Cardiac muscle cell (in vitro differentiated cells and primary cell): ENCODE data around the gene QRSL1. TPM values are rescaled to one million over a fixed set of nuclear protein-coding genes. Genes with fewer than 3 reads are reported as not detected.

Source experiments
- DNase-seq, 2 donors: peaks; one replicate each; pipeline versions ENCODE4 v3.0.0 to v3.0.0-alpha.2; 2010 to 2017; ENCODE audit warnings: low read depth in 1 of 2, low spot score in 1 of 2
- H3K27ac ChIP-seq: fragments of 200-600 bp; sonication (generic); 2 replicates; pipeline ENCODE4 v1.5.1; 2016
- H3K27me3 ChIP-seq: fragments of 200-600 bp; sonication (generic); 2 replicates; pipeline ENCODE4 v1.6.0; 2016; ENCODE audit warnings: control low read depth
- H3K36me3 ChIP-seq: fragments of 200-600 bp; sonication (generic); 2 replicates; pipeline ENCODE4 v1.5.1; 2016; ENCODE audit warnings: control low read depth
- H3K4me1 ChIP-seq: fragments of 200-600 bp; sonication (generic); 2 replicates; pipeline ENCODE4 v1.8.1; 2017; ENCODE audit warnings: low read depth, mild to moderate bottlenecking, mixed run types
- H3K4me3 ChIP-seq: fragments of 200-600 bp; sonication (generic); 2 replicates; pipeline ENCODE4 v1.5.1; 2016; ENCODE audit warnings: mild to moderate bottlenecking
- H3K9me3 ChIP-seq: fragments of 200-600 bp; sonication (generic); 2 replicates; pipeline ENCODE4 v1.5.1; 2017; ENCODE audit warnings: low read depth, mild to moderate bottlenecking, control low read depth
- polyA plus RNA-seq: library from polyadenylated mRNA; unstranded; fragments of >200 nt; fragmentation: Nextera tagmentation; extraction: Ambion mirVana; gene quantifications from 2 replicates; pipeline ENCODE4 v1.2.1, GENCODE V29; 2016
- total RNA-seq: library from RNA; depleted of rRNA; stranded (reverse); fragments of >200 nt; gene quantifications from 2 replicates; pipeline ENCODE4 v1.2.3, GENCODE V29; 2016
- TF ChIP-seq, protein P1 (sequence below): IDR thresholded peaks from 2 replicates; pipeline ENCODE4 v1.5.1; 2012; ENCODE audit warnings: low read depth, mild to moderate bottlenecking, low read length

QRSL1 gene
- total and polyA plus RNA-seq, 2 experiments from 2014 or later: 12.6 to 13.6 TPM

DNA sequence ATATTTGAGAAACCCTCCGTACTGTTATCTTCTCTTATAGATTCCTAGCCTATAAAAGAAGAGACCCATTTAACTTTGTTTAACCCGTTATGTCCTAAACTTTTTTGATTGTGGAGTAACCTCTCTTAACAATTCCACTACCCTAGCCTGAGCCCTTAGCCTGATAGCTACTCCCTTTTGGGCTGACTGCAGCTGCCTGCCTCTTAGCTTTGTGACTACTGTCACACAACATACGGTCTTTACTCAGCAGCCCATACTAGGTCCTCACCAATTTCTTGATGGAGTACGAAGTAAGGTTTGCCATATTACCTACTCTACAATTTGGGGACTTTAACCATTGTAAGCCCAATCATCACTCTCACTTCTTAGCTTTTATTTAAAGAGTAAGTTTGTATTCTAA is 72.7 kb downstream of the QRSL1 start:
- Histone ChIP-seq H3K9me3 (no peaks in the 10 kb centered on the region), H3K36me3 (no peaks in the 10 kb centered on the region), H3K27ac (no peak overlapping the region), H3K4me1 (no peaks in the 10 kb centered on the region), H3K27me3 (no peaks in the 10 kb centered on the region), H3K4me3 (no peak overlapping the region)
- no peak for DNase-seq
- TF ChIP-seq, protein P1, sequence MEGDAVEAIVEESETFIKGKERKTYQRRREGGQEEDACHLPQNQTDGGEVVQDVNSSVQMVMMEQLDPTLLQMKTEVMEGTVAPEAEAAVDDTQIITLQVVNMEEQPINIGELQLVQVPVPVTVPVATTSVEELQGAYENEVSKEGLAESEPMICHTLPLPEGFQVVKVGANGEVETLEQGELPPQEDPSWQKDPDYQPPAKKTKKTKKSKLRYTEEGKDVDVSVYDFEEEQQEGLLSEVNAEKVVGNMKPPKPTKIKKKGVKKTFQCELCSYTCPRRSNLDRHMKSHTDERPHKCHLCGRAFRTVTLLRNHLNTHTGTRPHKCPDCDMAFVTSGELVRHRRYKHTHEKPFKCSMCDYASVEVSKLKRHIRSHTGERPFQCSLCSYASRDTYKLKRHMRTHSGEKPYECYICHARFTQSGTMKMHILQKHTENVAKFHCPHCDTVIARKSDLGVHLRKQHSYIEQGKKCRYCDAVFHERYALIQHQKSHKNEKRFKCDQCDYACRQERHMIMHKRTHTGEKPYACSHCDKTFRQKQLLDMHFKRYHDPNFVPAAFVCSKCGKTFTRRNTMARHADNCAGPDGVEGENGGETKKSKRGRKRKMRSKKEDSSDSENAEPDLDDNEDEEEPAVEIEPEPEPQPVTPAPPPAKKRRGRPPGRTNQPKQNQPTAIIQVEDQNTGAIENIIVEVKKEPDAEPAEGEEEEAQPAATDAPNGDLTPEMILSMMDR: no peak

DNA sequence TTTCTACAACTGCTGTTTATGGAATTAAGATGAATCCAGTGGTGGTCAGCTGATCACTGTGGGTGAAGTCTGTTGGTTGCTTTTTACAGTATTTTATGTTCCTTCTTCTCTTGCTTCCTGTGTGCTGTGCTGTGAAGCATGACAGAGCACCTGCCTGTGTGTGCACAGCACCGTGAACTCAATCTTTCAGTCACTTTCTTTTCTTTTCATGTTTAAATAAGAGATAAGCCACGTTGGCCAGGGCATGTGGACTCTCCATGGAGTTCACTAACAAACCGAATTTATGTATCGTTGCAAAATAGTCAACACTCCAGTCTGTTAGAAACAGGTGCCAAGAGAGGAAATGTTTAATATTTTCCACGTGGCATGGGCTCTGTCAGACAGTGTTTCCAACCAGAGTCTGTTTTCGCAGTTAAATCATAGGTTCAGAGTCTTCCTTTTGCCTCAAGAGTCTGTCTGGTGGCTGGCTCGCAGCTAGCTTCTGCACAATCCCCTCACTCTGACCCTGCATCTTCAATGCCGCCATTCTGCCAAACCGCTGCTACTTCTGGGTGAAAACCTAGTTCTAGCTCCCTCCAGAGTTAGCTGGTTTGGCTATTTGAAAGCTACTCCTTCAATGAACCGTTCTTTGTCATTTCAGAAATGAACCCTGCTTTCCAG is 73.2 kb downstream of the QRSL1 start:
- TF ChIP-seq, protein P1: no peak
- no peaks in the 10 kb centered on the region for H3K9me3 ChIP-seq
- no peak for DNase-seq
- no peaks in the 10 kb centered on the region for H3K27me3 ChIP-seq
- H3K4me3 ChIP-seq: no peak overlapping the region
- H3K4me1 ChIP-seq: no peaks in the 10 kb centered on the region
- no peaks in the 10 kb centered on the region for H3K36me3 ChIP-seq
- H3K27ac ChIP-seq: no peak overlapping the region

DNA sequence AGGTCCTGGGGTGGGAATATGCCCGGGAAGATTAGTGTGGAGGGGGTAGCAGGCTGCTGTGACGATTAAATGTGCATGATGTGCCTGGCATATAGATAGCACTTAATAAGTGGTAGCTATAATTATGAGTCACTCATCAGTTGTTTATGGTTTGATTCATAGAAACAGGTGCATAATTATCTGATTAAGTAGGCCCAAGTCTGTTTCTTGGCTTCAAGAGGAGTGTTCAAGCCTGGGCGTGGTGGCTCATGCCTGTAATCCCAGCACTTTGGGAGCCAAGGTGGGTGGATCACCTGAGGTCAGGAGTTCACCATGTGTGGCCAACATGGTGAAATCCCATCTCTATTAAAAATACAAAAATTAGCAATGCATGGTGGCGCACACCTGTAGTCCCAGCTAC is 74.9 kb downstream of the QRSL1 start:
- DNase-seq: no peak
- TF ChIP-seq, protein P1: no peak

DNA sequence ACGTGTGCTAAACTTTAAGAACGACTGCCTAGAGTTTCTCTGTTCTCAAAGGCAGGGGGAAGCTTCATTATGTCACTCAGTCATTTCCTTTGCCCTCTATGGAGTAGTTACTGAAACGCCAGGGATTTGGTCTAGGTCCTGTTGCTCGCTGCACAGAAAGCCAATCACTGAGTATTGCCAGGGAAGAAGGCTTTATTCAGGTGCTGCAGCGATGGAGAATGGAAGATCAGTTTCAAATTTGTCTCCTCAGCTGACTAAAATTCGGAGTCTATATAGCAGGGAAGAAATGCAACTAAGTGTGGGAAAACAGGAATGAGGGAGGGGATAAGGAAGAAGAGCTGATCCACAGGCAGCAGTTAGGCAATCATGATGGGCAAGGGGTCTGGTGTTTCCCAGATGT is 75.8 kb downstream of the QRSL1 start:
- TF ChIP-seq, protein P1: no peak
- Histone ChIP-seq H3K4me3 (no peak overlapping the region), H3K27me3 (no peaks in the 10 kb centered on the region), H3K9me3 (no peaks in the 10 kb centered on the region), H3K27ac (no peak overlapping the region), H3K4me1 (no peaks in the 10 kb centered on the region), H3K36me3 (no peaks in the 10 kb centered on the region)
- no peak for DNase-seq

More for the DNA sequence above, 74.9 kb downstream of the QRSL1 start:
- no peak overlapping the region for H3K4me3 ChIP-seq
- H3K36me3 ChIP-seq: no peaks in the 10 kb centered on the region
- no peaks in the 10 kb centered on the region for H3K9me3 ChIP-seq
- H3K4me1 ChIP-seq: no peaks in the 10 kb centered on the region
- no peaks in the 10 kb centered on the region for H3K27me3 ChIP-seq
- no peak overlapping the region for H3K27ac ChIP-seq

DNA sequence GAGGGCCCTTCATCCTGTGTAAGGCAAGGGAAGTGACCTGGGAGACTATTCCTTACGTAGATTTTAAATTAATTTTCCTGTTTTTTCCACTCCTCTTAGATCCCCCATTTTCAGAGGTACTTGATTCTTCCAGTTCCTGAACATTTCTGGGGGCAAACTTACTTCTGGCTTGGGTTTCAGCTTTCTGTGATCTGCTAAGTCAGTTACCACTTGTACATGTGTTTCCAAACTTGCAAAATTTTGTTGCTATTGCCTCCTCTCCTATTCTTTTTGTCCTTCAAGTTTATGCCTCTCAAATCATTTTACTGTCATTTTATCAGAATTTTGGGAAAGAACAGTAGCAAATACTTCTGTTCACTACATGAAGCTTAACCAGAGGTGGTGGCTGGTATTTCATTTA is 81.2 kb downstream of the QRSL1 start:
- H3K27me3 ChIP-seq: no peaks in the 10 kb centered on the region

More for the DNA sequence above, 81.2 kb downstream of the QRSL1 start:
- H3K27ac ChIP-seq: no peak overlapping the region
- no peaks in the 10 kb centered on the region for H3K36me3 ChIP-seq
- H3K9me3 ChIP-seq: no peaks in the 10 kb centered on the region
- H3K4me3 ChIP-seq: no peak overlapping the region
- no peak for DNase-seq
- TF ChIP-seq, protein P1: no peak
- H3K4me1 ChIP-seq: no peaks in the 10 kb centered on the region
